Body of pancreas (tissue), 4 donors: Measurements from ENCODE around the gene CMC2. TPM values are rescaled to one million over a fixed set of nuclear protein-coding genes. Genes with fewer than 3 reads are reported as not detected.

Experiments used
- ATAC-seq: fragments of 150-250 bp; one replicate; pipeline ENCODE4 v1.9.1; 2016
- DNase-seq, 4 donors: peaks; one replicate each; pipeline ENCODE4 v3.0.0-alpha.2; 2019
- H3K27ac ChIP-seq, 4 donors: fragments of 200-600 bp; sonication (generic); 1 replicate in 3 of 4; 2 replicates in 1 of 4; pipeline versions ENCODE4 v1.5.1 to v1.6.1; 2016 to 2019; ENCODE audit warnings: mild to moderate bottlenecking in 1 of 4, mixed read lengths in 1 of 4, moderate library complexity in 1 of 4
- H3K27me3 ChIP-seq, 2 donors: fragments of 200-600 bp; sonication (generic); one replicate each; pipeline ENCODE4 v1.6.0; 2016; ENCODE audit warnings: mild to moderate bottlenecking in 1 of 2
- H3K36me3 ChIP-seq, 2 donors: fragments of 200-600 bp; sonication (generic); replicated peaks in 1 of 2; 2 replicates each; pipeline ENCODE4 v1.5.1; 2016; ENCODE audit warnings: low read depth in 2 of 2; ENCODE audit not compliant: insufficient read depth in 1 of 2
- H3K4me1 ChIP-seq: fragments of 200-600 bp; sonication (generic); one replicate; pipeline ENCODE4 v1.6.0; 2016
- H3K4me3 ChIP-seq, 2 donors: fragments of 200-600 bp; sonication (generic); 1 replicate in 1 of 2; 2 replicates in 1 of 2; pipeline ENCODE4 v1.5.1; 2016 to 2019
- H3K9me3 ChIP-seq, 3 donors: fragments of 200-600 bp; sonication (generic); 1 replicate in 2 of 3; 2 replicates in 1 of 3; pipeline ENCODE4 v1.5.1; 2016
- POLR2A ChIP-seq, 3 donors: fragments of 450-650 bp; IDR thresholded peaks; one replicate each; pipeline ENCODE4 v1.6.1; 2016; ENCODE audit warnings: antibody characterized with exemption in 3 of 3, mild to moderate bottlenecking in 2 of 3
- WGBS, 2 donors: methylation state at CpG; one replicate each; pipeline ENCODE4 v1.1.5; 2017; 5-methylcytosine and 5-hydroxymethylcytosine counted together
- intact Hi-C: fragments of 100-400 bp; cut with DNase I; formaldehyde crosslinking; loops from one replicate; pipeline ENCODE4 v1.15.1; 2023
- total RNA-seq, 2 donors: library from RNA; depleted of rRNA; stranded (reverse); fragments of >200 nt; gene quantifications; one replicate each; pipeline ENCODE4 v1.1.0, GENCODE V29; 2016
- TF ChIP-seq, protein P1 (sequence below), 7 experiments: fragments of 450-650 bp in 4 of 7; fragments of 200-600 bp in 3 of 7; sonication (generic) in 3 of 7; IDR thresholded peaks; one replicate each; pipeline ENCODE4 v1.5.1; 2016 to 2019; ENCODE audit warnings: antibody characterized with exemption in 7 of 7

The CMC2 gene
- total RNA-seq, 2 donors from 2014 or later = 15.5 to 23.6 TPM

- H3K36me3 ChIP-seq = no peaks in the 10 kb centered on the region
- ATAC-seq (no peak), DNase-seq (no peak)
- H3K9me3 ChIP-seq = no peaks in the 10 kb centered on the region
- H3K27ac ChIP-seq = peak overlapping the region in 1 of 4 donors; percentile 38
- no peak for TF ChIP-seq POLR2A (IDR thresholded peaks at IDR 0.05)
- intact Hi-C loops = no loop called here
- H3K4me1 ChIP-seq = peaks cover 50% of the 10 kb centered on the region
- H3K4me3 ChIP-seq = no peak overlapping the region
- H3K27me3 ChIP-seq = no peaks in the 10 kb centered on the region
These were observed 12.9 kb downstream of the CMC2 start for GRCh38 chr16:80993834-80994233.

GRCh38 chr16:80993307-80993706 is 13.4 kb downstream of the CMC2 start:
- Histone ChIP-seq H3K36me3 (no peaks in the 10 kb centered on the region), H3K9me3 (no peaks in the 10 kb centered on the region), H3K4me1 (peaks cover 48% of the 10 kb centered on the region), H3K4me3 (no peak overlapping the region), H3K27me3 (no peaks in the 10 kb centered on the region), H3K27ac (peak overlapping the region in 2 of 4 donors; percentile 8 to 38)
- DNase-seq (peak in 2 of 4 donors; percentile 9 to 45), ATAC-seq (peak; percentile 78)
- 35 to 42% methylated on average over 6 of the region's 6 CpGs for WGBS, 2 donors
- intact Hi-C loops = no loop called here
- no peak for TF ChIP-seq POLR2A (IDR thresholded peaks at IDR 0.05)
- TF ChIP-seq, protein P1, sequence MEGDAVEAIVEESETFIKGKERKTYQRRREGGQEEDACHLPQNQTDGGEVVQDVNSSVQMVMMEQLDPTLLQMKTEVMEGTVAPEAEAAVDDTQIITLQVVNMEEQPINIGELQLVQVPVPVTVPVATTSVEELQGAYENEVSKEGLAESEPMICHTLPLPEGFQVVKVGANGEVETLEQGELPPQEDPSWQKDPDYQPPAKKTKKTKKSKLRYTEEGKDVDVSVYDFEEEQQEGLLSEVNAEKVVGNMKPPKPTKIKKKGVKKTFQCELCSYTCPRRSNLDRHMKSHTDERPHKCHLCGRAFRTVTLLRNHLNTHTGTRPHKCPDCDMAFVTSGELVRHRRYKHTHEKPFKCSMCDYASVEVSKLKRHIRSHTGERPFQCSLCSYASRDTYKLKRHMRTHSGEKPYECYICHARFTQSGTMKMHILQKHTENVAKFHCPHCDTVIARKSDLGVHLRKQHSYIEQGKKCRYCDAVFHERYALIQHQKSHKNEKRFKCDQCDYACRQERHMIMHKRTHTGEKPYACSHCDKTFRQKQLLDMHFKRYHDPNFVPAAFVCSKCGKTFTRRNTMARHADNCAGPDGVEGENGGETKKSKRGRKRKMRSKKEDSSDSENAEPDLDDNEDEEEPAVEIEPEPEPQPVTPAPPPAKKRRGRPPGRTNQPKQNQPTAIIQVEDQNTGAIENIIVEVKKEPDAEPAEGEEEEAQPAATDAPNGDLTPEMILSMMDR (IDR thresholded peaks at IDR 0.05) = no peak

GRCh38 chr16:80992676-80993293 is 13.9 kb downstream of the CMC2 start:
- DNase-seq (no peak), ATAC-seq (no peak)
- intact Hi-C loops = no loop called here
- H3K27ac ChIP-seq = peak overlapping the region in 2 of 4 donors; percentile 8 to 38
- no peaks in the 10 kb centered on the region for H3K9me3 ChIP-seq
- no peaks in the 10 kb centered on the region for H3K36me3 ChIP-seq
- peaks cover 42% of the 10 kb centered on the region for H3K4me1 ChIP-seq
- no peak for TF ChIP-seq POLR2A (IDR thresholded peaks at IDR 0.05)
- TF ChIP-seq, protein P1 (IDR thresholded peaks at IDR 0.05) = no peak
- no peak overlapping the region for H3K4me3 ChIP-seq
- 34 to 44% methylated on average over 3 of the region's 3 CpGs for WGBS, 2 donors
- H3K27me3 ChIP-seq = no peaks in the 10 kb centered on the region

DNA sequence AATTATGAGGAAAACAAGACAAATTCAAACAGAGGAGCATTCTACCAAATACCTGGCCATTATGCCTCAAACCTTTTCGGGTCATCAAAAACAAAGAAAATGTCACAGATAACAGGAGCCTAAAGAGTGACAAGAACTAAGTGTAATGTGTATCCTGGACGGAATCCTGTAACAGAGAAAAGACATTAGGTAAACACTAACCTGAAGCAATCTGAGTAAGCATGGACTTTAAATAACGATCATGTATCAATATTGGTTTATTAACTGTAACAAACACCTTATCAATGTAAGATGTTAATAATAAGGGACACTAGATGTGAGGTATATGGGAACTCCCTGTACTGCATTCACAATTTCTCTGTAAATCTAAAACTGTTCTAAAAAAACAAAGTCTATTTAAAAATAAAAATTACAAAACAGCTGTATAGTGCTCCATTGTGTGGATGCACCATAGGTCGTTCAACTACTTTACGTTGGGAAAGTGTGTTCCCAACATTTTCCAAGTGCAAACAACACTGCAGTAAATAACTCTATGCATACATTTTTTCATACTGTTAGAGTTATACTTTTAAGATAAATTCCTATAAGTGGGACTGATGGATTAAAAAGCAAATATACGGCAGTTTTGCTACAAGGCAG is 14.8 kb downstream of the CMC2 start:
- Histone ChIP-seq H3K4me3 (no peak overlapping the region), H3K27me3 (no peaks in the 10 kb centered on the region), H3K9me3 (no peaks in the 10 kb centered on the region), H3K36me3 (no peaks in the 10 kb centered on the region), H3K27ac (no peak overlapping the region), H3K4me1 (peaks cover 39% of the 10 kb centered on the region)
- TF ChIP-seq POLR2A (IDR thresholded peaks at IDR 0.05) = no peak
- TF ChIP-seq, protein P1 (IDR thresholded peaks at IDR 0.05) = no peak
- intact Hi-C loops = no loop called here
- 38 to 43% methylated on average over 6 of the region's 6 CpGs for WGBS, 2 donors
- ATAC-seq = no peak
- no peak for DNase-seq

DNA sequence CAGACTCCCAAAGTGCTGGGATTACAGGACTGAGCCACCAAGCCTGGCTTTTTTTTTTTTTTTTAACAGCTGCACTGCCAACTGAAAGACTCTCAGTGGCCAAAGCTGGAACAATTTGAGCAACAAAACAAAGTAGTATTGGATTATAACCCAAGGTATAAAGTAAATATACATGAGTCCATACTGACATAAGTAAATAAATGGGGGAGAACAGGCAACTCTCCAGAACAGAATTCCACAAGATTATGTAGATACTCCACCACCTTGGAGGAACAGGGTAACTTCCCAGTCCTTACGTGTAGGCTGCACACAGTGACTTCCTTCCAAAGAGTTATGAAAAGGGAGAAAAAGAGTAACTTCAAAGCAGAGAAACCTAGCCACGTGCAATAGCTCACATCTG is 15.7 kb downstream of the CMC2 start:
- peaks cover 38% of the 10 kb centered on the region for H3K4me1 ChIP-seq
- no peaks in the 10 kb centered on the region for H3K27me3 ChIP-seq
- intact Hi-C loops = no loop called here
- H3K9me3 ChIP-seq = no peaks in the 10 kb centered on the region
- H3K27ac ChIP-seq = no peak overlapping the region
- WGBS, 2 donors = 34 to 38% methylated on average over 2 of the region's 2 CpGs
- no peak for ATAC-seq
- no peaks in the 10 kb centered on the region for H3K36me3 ChIP-seq
- TF ChIP-seq POLR2A (IDR thresholded peaks at IDR 0.05) = no peak
- TF ChIP-seq, protein P1 (IDR thresholded peaks at IDR 0.05) = no peak
- no peak overlapping the region for H3K4me3 ChIP-seq
- DNase-seq = no peak
